AG04450 (cell line): ENCODE measurements around the gene CALML3. TPM values are rescaled to one million over a fixed set of nuclear protein-coding genes. Genes with fewer than 3 reads are reported as not detected.

Experiments used
- CTCF ChIA-PET: fragments of 300-600, 350-600 bp; formaldehyde crosslinking; extraction: SDS; loops from one replicate; lab custom pipeline; 2022; ENCODE audit warnings: antibody characterized with exemption, inconsistent platforms; lab: Charles Lee
- POLR2A ChIA-PET: fragments of 350-600 bp; formaldehyde crosslinking; extraction: SDS; loops from one replicate; lab custom pipeline; 2021; ENCODE audit warnings: antibody characterized with exemption, inconsistent platforms; lab: Yijun Ruan, JAX
- DNase-seq: peaks from one replicate; pipeline ENCODE4 v3.0.0-alpha.2; 2011; ENCODE audit warnings: low read depth, low spot score
- H3K27ac ChIP-seq: one replicate; pipeline ENCODE4 v1.5.1; 2012; ENCODE audit warnings: low read depth, low read length, control low read depth
- H3K27me3 ChIP-seq: one replicate; pipeline ENCODE4 v1.6.0; 2012; ENCODE audit warnings: low read length; ENCODE audit not compliant: control insufficient read depth, insufficient read depth
- H3K4me3 ChIP-seq: 2 replicates; pipeline ENCODE4 v1.5.1; 2011; ENCODE audit warnings: mild to moderate bottlenecking, low read depth, low read length, control low read depth
- H3K9me3 ChIP-seq: 2 replicates; pipeline ENCODE4 v1.5.1; 2012; ENCODE audit warnings: low read length; ENCODE audit not compliant: control insufficient read depth, insufficient read depth
- polyA plus RNA-seq: library from polyadenylated mRNA; depleted of rRNA; stranded (reverse); fragments of >200 nt; gene quantifications from 2 replicates; pipeline ENCODE4 v1.2.3, GENCODE V29; 2011
- TF ChIP-seq, protein P1 (sequence below): IDR thresholded peaks from 2 replicates; pipeline ENCODE4 v1.5.1; 2011; ENCODE audit warnings: low read depth, low read length, control low read depth, inconsistent platforms

The CALML3 gene
- polyA plus RNA-seq, 1 experiment: not detected

- TF ChIP-seq, protein P1, sequence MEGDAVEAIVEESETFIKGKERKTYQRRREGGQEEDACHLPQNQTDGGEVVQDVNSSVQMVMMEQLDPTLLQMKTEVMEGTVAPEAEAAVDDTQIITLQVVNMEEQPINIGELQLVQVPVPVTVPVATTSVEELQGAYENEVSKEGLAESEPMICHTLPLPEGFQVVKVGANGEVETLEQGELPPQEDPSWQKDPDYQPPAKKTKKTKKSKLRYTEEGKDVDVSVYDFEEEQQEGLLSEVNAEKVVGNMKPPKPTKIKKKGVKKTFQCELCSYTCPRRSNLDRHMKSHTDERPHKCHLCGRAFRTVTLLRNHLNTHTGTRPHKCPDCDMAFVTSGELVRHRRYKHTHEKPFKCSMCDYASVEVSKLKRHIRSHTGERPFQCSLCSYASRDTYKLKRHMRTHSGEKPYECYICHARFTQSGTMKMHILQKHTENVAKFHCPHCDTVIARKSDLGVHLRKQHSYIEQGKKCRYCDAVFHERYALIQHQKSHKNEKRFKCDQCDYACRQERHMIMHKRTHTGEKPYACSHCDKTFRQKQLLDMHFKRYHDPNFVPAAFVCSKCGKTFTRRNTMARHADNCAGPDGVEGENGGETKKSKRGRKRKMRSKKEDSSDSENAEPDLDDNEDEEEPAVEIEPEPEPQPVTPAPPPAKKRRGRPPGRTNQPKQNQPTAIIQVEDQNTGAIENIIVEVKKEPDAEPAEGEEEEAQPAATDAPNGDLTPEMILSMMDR: no peak
- no peaks in the 10 kb centered on the region for H3K27me3 ChIP-seq
- peak overlapping the region; percentile 53 for H3K27ac ChIP-seq
- H3K4me3 ChIP-seq: no peak overlapping the region
- H3K9me3 ChIP-seq: peaks cover 3% of the 10 kb centered on the region; the same call in 1 of the 2 replicates
- DNase-seq: no peak
- ChIA-PET CTCF (interaction anchor here (0.5 to 1.5 kb wide), 4 partner anchors 12 to 126 kb away, joined by 3 to 7 read pairs (median 4); no protein-coding TSS in a partner anchor), POLR2A (interaction anchor here (0.6 to 3.0 kb wide), 2 partner anchors 11 to 114 kb away, joined by 4 to 13 read pairs; no protein-coding TSS in a partner anchor)
These were observed 35.5 kb downstream of the CALML3 start for GRCh38 chr10:5560142-5560816.

- Histone ChIP-seq H3K9me3 (peaks cover 3% of the 10 kb centered on the region; the same call in 1 of the 2 replicates), H3K4me3 (no peak overlapping the region), H3K27me3 (no peaks in the 10 kb centered on the region), H3K27ac (peak overlapping the region; percentile 21)
- TF ChIP-seq, protein P1: no peak
- ChIA-PET CTCF (interaction anchor here (0.5 to 1.5 kb wide), 3 partner anchors 12 to 62 kb away, joined by 3 to 7 read pairs (median 4); no protein-coding TSS in a partner anchor), POLR2A (interaction anchor here (3.0 kb wide), 1 partner anchor 12 kb away, joined by 13 read pairs; no protein-coding TSS in a partner anchor)
- no peak for DNase-seq
These were observed 36.3 kb downstream of the CALML3 start for GRCh38 chr10:5560817-5561703.

DNA sequence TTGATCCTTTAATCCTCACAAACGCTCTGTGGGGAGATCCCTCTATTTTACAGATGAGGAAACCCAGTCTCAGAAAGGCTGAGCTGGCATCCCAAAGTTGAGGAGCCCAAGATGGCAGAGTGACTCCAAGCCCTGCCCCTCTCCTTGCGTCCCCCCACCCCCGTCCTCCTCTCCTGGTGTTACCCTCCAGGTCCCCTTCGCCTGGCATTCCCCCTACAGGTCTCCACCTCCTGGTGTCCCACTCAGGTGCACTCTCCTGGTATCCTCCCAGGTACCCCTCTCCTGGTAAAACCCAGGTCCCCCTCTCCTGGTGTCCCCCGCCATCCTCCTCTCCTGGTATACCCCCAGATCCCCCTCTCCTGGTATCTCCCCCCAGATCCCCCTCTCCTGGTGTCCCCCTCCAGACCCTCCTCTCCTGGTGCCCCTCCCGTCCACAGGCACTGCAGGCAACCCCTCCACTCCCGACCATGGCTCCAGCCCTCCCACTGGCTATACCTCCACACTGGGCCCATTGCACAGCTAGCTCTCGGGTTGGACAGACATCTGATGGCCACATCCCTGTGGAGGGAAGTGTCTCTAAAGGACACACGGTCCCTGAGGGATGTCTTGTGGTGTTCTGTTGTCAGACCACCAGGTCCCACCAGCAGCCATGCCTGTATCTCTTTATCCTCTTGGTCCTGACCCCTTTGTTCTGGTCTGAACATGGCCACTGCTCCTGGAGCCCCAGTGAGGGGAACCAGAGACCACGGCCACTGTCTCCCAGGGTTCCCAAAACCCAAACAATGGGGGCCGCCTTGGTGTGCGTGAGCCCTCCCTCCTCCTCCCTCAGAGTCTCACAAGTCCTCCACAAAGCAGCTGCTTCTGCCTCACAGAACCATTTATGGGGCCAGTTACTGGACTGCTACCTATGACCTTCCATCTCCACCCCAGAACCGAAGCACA lies 37.2 kb downstream of the CALML3 start:
- Histone ChIP-seq H3K4me3 (no peak overlapping the region), H3K9me3 (peaks cover 3% of the 10 kb centered on the region; the same call in 1 of the 2 replicates), H3K27ac (no peak overlapping the region), H3K27me3 (no peaks in the 10 kb centered on the region)
- no peak for DNase-seq
- TF ChIP-seq, protein P1: no peak
- POLR2A ChIA-PET: no interaction called here
- CTCF ChIA-PET: interaction anchor here (0.9 kb wide), 1 partner anchor 61 kb away, joined by 4 read pairs; no protein-coding TSS in a partner anchor

- TF ChIP-seq, protein P1: no peak
- ChIA-PET CTCF (interaction anchor here (0.9 kb wide), 2 partner anchors 59 to 128 kb away, joined by 3 to 4 read pairs; no protein-coding TSS in a partner anchor), POLR2A (interaction anchor here (0.6 kb wide), 1 partner anchor 156 kb away, joined by 4 read pairs; no protein-coding TSS in a partner anchor)
- no peaks in the 10 kb centered on the region for H3K27me3 ChIP-seq
- no peak for DNase-seq
- no peak overlapping the region for H3K4me3 ChIP-seq
- peaks cover 3% of the 10 kb centered on the region; the same call in 1 of the 2 replicates for H3K9me3 ChIP-seq
- H3K27ac ChIP-seq: no peak overlapping the region
These were observed 38.7 kb downstream of the CALML3 start for GRCh38 chr10:5563321-5563961.
